MM.1S (cell line): Measurements from ENCODE around the gene GON4L.

Source experiments
- DNase-seq: peaks from one replicate; pipeline ENCODE4 v3.0.0-alpha.2; 2015
- H2AFZ ChIP-seq: fragments of 300-600 bp; sonication (generic); 2 replicates; pipeline ENCODE4 v1.6.0; 2016; ENCODE audit warnings: antibody characterized with exemption, low read length
- H3F3A ChIP-seq: fragments of 300-600 bp; sonication (generic); 2 replicates; pipeline ENCODE4 v1.6.1; 2016; ENCODE audit warnings: mild to moderate bottlenecking, antibody characterized with exemption, low read length, moderate library complexity, mixed read lengths; ENCODE audit not compliant: insufficient read depth
- H3K27ac ChIP-seq: fragments of 300-600 bp; sonication (generic); 2 replicates; pipeline ENCODE4 v1.5.1; 2016; ENCODE audit warnings: mild to moderate bottlenecking, low read length
- H3K27me3 ChIP-seq: fragments of 300-600 bp; sonication (generic); replicated peaks from 2 replicates; pipeline ENCODE4 v1.6.0; 2016; ENCODE audit warnings: low read length; ENCODE audit not compliant: insufficient read depth
- H3K36me3 ChIP-seq: fragments of 300-600 bp; sonication (generic); replicated peaks from 2 replicates; pipeline ENCODE4 v1.6.1; 2016; ENCODE audit warnings: mild to moderate bottlenecking, low read length, mixed read lengths; ENCODE audit not compliant: insufficient read depth
- H3K4me1 ChIP-seq: fragments of 300-600 bp; sonication (generic); 2 replicates; pipeline ENCODE4 v1.6.1; 2016; ENCODE audit warnings: low read length, mixed read lengths
- H3K4me2 ChIP-seq: fragments of 300-600 bp; sonication (generic); 2 replicates; pipeline ENCODE4 v1.6.0; 2016; ENCODE audit warnings: low read depth, low read length
- H3K4me3 ChIP-seq: fragments of 300-600 bp; sonication (generic); 2 replicates; pipeline ENCODE4 v1.5.1; 2016; ENCODE audit warnings: low read length, mixed read lengths
- H3K79me2 ChIP-seq: fragments of 300-600 bp; sonication (generic); 2 replicates; pipeline ENCODE4 v1.6.1; 2016; ENCODE audit warnings: mixed run types, low read length, mixed read lengths
- H3K9ac ChIP-seq: fragments of 300-600 bp; sonication (generic); 2 replicates; pipeline ENCODE4 v1.6.1; 2016; ENCODE audit warnings: low read length, mixed read lengths
- H3K9me2 ChIP-seq: fragments of 300-600 bp; sonication (generic); replicated peaks from 2 replicates; pipeline ENCODE4 v1.6.1; 2016; ENCODE audit warnings: mild to moderate bottlenecking, low read length, mixed read lengths; ENCODE audit not compliant: insufficient read depth
- H3K9me3 ChIP-seq: fragments of 300-600 bp; sonication (generic); replicated peaks from 2 replicates; pipeline ENCODE4 v1.6.1; 2016; ENCODE audit warnings: mild to moderate bottlenecking, low read length, mixed read lengths; ENCODE audit not compliant: insufficient read depth
- H4K20me1 ChIP-seq: fragments of 300-600 bp; sonication (generic); 2 replicates; pipeline ENCODE4 v1.6.1; 2016; ENCODE audit warnings: mild to moderate bottlenecking, low read length, moderate library complexity, mixed read lengths; ENCODE audit not compliant: insufficient read depth
- EZH2 ChIP-seq: fragments of 300-600 bp; sonication (generic); optimal IDR thresholded peaks from 2 replicates; pipeline ENCODE3; 2017; ENCODE audit warnings: low read depth, mild to moderate bottlenecking, antibody characterized with exemption, low read length, mixed read lengths
- EZH2phosphoT487 ChIP-seq: fragments of 300-600 bp; sonication (generic); IDR thresholded peaks from 2 replicates; pipeline ENCODE4 v1.6.1; 2018; ENCODE audit warnings: antibody characterized with exemption, low read length
- TF ChIP-seq, protein P1 (sequence below): fragments of 300-600 bp; sonication (generic); IDR thresholded peaks from 2 replicates; pipeline ENCODE4 v1.5.1; 2016; ENCODE audit warnings: antibody characterized with exemption, low read length, mixed read lengths

GON4L gene

DNA sequence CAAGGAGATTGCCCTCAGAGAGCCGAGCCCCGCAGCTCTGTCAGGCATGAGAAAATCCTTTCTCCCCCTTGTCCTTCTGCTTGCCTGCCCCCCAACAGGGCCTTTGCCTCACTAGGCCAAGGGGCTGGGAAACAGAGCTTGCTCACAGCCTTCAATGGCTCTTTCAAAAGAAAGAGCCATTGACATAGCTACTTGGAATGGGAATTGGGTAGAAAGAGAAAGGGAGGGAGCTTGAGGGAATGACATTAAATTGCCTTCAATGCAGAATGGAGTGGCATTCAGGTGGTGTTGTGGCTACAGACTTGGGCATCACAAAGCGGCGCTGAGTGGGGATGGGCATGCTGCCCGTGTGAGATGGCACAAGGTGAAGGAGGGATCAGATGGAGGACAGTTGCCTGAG, 15.5 kb upstream of the GON4L start:
- H3K79me2 ChIP-seq: no peaks in the 10 kb centered on the region
- H3K27ac ChIP-seq: no peak overlapping the region
- H2AFZ ChIP-seq: no peak overlapping the region
- DNase-seq: no peak
- H3K4me1 ChIP-seq: no peaks in the 10 kb centered on the region
- no peaks in the 10 kb centered on the region for H3K27me3 ChIP-seq
- TF ChIP-seq, protein P1, sequence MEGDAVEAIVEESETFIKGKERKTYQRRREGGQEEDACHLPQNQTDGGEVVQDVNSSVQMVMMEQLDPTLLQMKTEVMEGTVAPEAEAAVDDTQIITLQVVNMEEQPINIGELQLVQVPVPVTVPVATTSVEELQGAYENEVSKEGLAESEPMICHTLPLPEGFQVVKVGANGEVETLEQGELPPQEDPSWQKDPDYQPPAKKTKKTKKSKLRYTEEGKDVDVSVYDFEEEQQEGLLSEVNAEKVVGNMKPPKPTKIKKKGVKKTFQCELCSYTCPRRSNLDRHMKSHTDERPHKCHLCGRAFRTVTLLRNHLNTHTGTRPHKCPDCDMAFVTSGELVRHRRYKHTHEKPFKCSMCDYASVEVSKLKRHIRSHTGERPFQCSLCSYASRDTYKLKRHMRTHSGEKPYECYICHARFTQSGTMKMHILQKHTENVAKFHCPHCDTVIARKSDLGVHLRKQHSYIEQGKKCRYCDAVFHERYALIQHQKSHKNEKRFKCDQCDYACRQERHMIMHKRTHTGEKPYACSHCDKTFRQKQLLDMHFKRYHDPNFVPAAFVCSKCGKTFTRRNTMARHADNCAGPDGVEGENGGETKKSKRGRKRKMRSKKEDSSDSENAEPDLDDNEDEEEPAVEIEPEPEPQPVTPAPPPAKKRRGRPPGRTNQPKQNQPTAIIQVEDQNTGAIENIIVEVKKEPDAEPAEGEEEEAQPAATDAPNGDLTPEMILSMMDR: no peak
- no peak for TF ChIP-seq EZH2phosphoT487
- H3K9ac ChIP-seq: no peak overlapping the region
- H3K9me3 ChIP-seq: no peaks in the 10 kb centered on the region
- H3K36me3 ChIP-seq: no peaks in the 10 kb centered on the region
- no peaks in the 10 kb centered on the region for H3F3A ChIP-seq
- no peaks in the 10 kb centered on the region for H4K20me1 ChIP-seq
- no peak overlapping the region for H3K4me3 ChIP-seq
- H3K4me2 ChIP-seq: no peak overlapping the region
- no peaks in the 10 kb centered on the region for H3K9me2 ChIP-seq

DNA sequence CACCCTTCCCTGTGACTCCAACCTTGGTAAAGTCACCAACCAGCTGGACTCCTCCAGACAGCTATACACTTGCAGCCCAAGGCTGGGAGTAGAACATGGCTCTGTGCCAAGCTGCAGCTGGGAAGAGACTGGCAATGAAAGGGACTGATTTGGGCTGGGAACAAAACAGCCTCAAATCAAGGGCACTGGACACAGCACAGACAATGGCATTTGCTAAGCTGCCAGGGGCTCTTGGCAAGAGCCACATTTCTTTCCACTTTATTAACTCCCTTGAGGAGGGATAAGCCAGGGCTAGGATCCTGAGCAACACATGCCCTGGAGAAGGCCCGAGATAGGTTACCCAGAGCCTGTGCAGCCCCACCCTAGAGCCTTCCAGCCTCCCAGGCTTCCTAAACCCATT, 14.4 kb upstream of the GON4L start:
- Histone ChIP-seq H3K4me3 (no peak overlapping the region), H4K20me1 (no peaks in the 10 kb centered on the region), H3K9ac (no peak overlapping the region), H3K9me2 (no peaks in the 10 kb centered on the region), H2AFZ (no peak overlapping the region), H3K4me1 (no peaks in the 10 kb centered on the region), H3K36me3 (no peaks in the 10 kb centered on the region), H3K79me2 (no peaks in the 10 kb centered on the region), H3K9me3 (no peaks in the 10 kb centered on the region), H3K27me3 (no peaks in the 10 kb centered on the region), H3F3A (no peaks in the 10 kb centered on the region), H3K4me2 (no peak overlapping the region), H3K27ac (no peak overlapping the region)
- DNase-seq: no peak
- TF ChIP-seq EZH2phosphoT487 (no peak), EZH2 (no peak)
- TF ChIP-seq, protein P1: no peak

DNA sequence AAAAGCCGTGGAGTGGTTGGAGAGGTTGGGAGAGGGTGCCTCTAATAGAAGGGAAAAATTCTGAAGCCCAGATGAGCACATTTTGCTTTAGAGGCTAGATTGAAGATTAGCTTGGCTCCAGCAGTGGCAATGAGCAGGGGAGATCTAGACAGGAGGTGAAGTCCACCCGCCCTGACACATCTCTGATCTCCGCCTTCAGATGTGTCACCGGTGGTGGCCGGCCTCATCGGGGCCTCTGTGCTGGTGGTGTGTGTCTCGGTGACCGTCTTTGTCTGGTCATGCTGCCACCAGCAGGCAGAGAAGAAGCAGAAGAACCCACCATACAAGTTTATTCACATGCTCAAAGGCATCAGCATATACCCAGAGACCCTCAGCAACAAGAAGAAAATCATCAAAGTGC, 10.8 kb upstream of the GON4L start:
- Histone ChIP-seq H3K9ac (no peak overlapping the region), H3F3A (no peaks in the 10 kb centered on the region), H3K9me2 (no peaks in the 10 kb centered on the region), H3K4me2 (no peak overlapping the region), H3K4me3 (no peak overlapping the region), H4K20me1 (no peaks in the 10 kb centered on the region), H2AFZ (no peak overlapping the region), H3K36me3 (no peaks in the 10 kb centered on the region), H3K4me1 (no peaks in the 10 kb centered on the region), H3K9me3 (no peaks in the 10 kb centered on the region), H3K27me3 (0 out of 2 replicates have a peak, but pooled peaks cover under 1% of the 10 kb centered on the region), H3K27ac (no peak overlapping the region), H3K79me2 (no peaks in the 10 kb centered on the region)
- TF ChIP-seq EZH2: no peak
- no peak for TF ChIP-seq EZH2phosphoT487
- TF ChIP-seq, protein P1: no peak
- no peak for DNase-seq
